Sigmoid colon (tissue), 7 donors: ENCODE results near the gene MCCC2. TPM values are rescaled to one million over a fixed set of nuclear protein-coding genes. Genes with fewer than 3 reads are reported as not detected.
"Not testable (repeated sequence)": the region's sequence is repeated elsewhere in the genome, so short reads cannot be mapped to it uniquely, and the experiment has no call there.

Experiments used
- DNase-seq: peaks from one replicate; pipeline ENCODE4 v3.0.0-alpha.2; 2019
- H3K27ac ChIP-seq, 4 donors: fragments of 200-600 bp; sonication (generic); one replicate each; pipeline ENCODE4 v1.5.1; 2016 to 2019; ENCODE audit warnings: mild to moderate bottlenecking in 1 of 4
- H3K27me3 ChIP-seq, 3 donors: fragments of 200-600 bp; sonication (generic); one replicate each; pipeline ENCODE4 v1.5.1; 2019; ENCODE audit warnings: mild to moderate bottlenecking in 1 of 3
- H3K36me3 ChIP-seq, 4 donors: fragments of 200-600 bp; sonication (generic); one replicate each; pipeline ENCODE4 v1.5.1; 2016 to 2019
- H3K4me1 ChIP-seq, 4 donors: fragments of 200-600 bp; sonication (generic); one replicate each; pipeline ENCODE4 v1.5.1; 2017 to 2019
- H3K4me3 ChIP-seq, 4 donors: fragments of 200-600 bp; sonication (generic); one replicate each; pipeline ENCODE4 v1.5.1; 2017 to 2019; ENCODE audit warnings: mild to moderate bottlenecking in 2 of 4, moderate library complexity in 1 of 4
- H3K9me3 ChIP-seq, 4 donors: fragments of 200-600 bp in 3 of 4; sonication (generic) in 3 of 4; one replicate each; pipeline versions ENCODE4 v1.5.1 to v1.6.1; 2013 to 2019
- EP300 ChIP-seq, 4 donors: sonication (generic); formaldehyde crosslinking; IDR thresholded peaks; one replicate each; pipeline ENCODE4 v1.6.1; 2017; ENCODE audit warnings: antibody characterized with exemption in 4 of 4
- POLR2A ChIP-seq, 2 donors: fragments of 450-650 bp; IDR thresholded peaks; one replicate each; pipeline ENCODE4 v1.6.1; 2016; ENCODE audit warnings: antibody characterized with exemption in 2 of 2, mild to moderate bottlenecking in 2 of 2, moderate library complexity in 2 of 2
- POLR2AphosphoS5 ChIP-seq, 4 donors: sonication (generic); formaldehyde crosslinking; IDR thresholded peaks; one replicate each; pipeline ENCODE4 v1.6.1; 2017; ENCODE audit warnings: antibody characterized with exemption in 4 of 4
- WGBS, 2 donors: extraction: QIAGEN DNeasy Blood & Tissue Kit; methylation state at CpG; one replicate each; pipeline ENCODE4 v1.1.7; 2013; 5-methylcytosine and 5-hydroxymethylcytosine counted together
- intact Hi-C: fragments of 100-400 bp; cut with DNase I; formaldehyde crosslinking; loops from one replicate; pipeline ENCODE4 v1.15.1; 2023
- polyA plus RNA-seq, 3 donors: library from polyadenylated mRNA; stranded (reverse); fragments of 200-250 nt; gene quantifications; one replicate each; pipeline ENCODE4 v1.2.3, GENCODE V29; 2013
- total RNA-seq, 4 donors: library from RNA; depleted of rRNA; stranded (reverse); fragments of >200 nt; gene quantifications; one replicate each; pipeline ENCODE4 v1.1.0, GENCODE V29; 2016
- TF ChIP-seq, protein P1 (sequence below), 4 experiments: fragments of 450-650 bp in 3 of 4; fragments of 200-600 bp in 1 of 4; IDR thresholded peaks; one replicate each; pipeline ENCODE4 v1.5.1; 2016 to 2019; ENCODE audit warnings: antibody characterized with exemption in 4 of 4, mild to moderate bottlenecking in 3 of 4, moderate library complexity in 2 of 4
- donor health status: healthy with polysubstance abuse.
- donor health status: Bipolar disorder and iron deficiency.
- donor health status: healthy.

The MCCC2 gene
- total and polyA plus RNA-seq, 7 donors: 17.6 to 44.2 (median 23.8) TPM

DNA sequence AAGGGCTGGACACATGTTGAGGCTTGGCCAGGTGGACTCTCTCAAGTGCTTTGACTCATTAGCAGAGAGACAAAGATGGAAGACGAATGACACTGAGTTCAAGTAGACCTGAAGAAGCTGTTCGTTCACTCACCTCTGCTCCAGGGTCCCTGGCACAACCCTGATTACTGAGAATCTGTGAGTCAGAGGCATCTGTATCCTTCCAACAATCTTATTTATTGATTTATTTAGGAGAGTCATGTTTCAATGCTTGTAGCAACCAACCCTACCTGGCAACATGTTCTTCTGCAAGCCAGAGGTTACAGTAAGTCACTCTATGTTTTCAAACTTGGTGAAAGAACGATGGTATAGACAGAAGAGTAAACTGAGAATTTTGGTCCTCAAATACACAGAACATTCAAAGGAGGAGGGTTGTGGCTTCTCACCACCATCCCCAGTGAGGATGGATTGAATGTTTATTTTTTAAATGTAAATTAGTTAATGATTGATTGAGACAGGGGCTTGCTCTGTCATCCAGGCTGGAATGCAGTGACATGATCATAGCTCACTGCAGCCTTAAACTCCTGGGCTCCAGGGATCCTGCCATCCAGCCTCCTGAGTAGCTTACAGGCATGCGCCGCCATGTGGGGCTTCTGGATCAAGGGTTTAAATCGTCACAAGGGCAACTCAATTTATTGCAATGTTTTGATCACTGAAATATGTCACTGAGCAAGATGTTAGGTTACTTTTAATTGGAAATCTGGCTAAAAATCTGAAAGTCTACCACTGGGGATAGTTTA, 76.2 kb downstream of the MCCC2 start:
- Histone ChIP-seq H3K4me1 (no peaks in the 10 kb centered on the region), H3K36me3 (peaks cover 0 to 1% (median 0%) of the 10 kb centered on the region in 4 donors), H3K27ac (no peak overlapping the region), H3K4me3 (no peak overlapping the region), H3K27me3 (no peaks in the 10 kb centered on the region), H3K9me3 (no peaks in the 10 kb centered on the region)
- TF ChIP-seq POLR2AphosphoS5 (IDR thresholded peaks at IDR 0.05): no peak
- no peak for TF ChIP-seq EP300 (IDR thresholded peaks at IDR 0.05)
- TF ChIP-seq, protein P1, sequence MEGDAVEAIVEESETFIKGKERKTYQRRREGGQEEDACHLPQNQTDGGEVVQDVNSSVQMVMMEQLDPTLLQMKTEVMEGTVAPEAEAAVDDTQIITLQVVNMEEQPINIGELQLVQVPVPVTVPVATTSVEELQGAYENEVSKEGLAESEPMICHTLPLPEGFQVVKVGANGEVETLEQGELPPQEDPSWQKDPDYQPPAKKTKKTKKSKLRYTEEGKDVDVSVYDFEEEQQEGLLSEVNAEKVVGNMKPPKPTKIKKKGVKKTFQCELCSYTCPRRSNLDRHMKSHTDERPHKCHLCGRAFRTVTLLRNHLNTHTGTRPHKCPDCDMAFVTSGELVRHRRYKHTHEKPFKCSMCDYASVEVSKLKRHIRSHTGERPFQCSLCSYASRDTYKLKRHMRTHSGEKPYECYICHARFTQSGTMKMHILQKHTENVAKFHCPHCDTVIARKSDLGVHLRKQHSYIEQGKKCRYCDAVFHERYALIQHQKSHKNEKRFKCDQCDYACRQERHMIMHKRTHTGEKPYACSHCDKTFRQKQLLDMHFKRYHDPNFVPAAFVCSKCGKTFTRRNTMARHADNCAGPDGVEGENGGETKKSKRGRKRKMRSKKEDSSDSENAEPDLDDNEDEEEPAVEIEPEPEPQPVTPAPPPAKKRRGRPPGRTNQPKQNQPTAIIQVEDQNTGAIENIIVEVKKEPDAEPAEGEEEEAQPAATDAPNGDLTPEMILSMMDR (IDR thresholded peaks at IDR 0.05): no peak
- no peak for TF ChIP-seq POLR2A (IDR thresholded peaks at IDR 0.05)
- no peak for DNase-seq
- intact Hi-C loops: no loop called here
- WGBS, 2 donors: 91 to 92% methylated on average over 6 of the region's 6 CpGs

DNA sequence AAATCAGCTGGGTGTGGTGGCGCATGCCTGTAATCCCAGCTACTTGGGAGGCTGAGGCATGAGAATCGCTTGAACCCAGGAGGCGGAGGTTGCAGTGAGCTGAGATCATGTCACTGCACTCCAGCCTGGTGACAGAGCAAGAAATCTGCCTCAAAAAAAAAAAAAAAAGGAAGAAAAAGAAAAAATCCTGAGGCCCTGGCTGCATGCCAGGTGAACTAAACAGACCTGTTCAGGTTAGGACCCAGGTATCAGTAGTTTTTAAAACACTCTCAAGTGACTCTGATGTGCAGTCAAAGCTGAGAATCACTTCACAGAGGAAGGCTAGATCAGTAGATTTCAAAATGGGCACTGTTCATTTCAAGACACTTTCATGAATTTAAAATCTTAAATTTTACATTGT, 77.5 kb downstream of the MCCC2 start:
- H3K4me1 ChIP-seq, DNase-seq, H3K27me3 ChIP-seq, H3K27ac ChIP-seq, H3K4me3 ChIP-seq, H3K9me3 ChIP-seq, intact Hi-C loops, H3K36me3 ChIP-seq: not testable (repeated sequence)
- 95 to 97% methylated on average over 3 of the region's 3 CpGs for WGBS, 2 donors

DNA sequence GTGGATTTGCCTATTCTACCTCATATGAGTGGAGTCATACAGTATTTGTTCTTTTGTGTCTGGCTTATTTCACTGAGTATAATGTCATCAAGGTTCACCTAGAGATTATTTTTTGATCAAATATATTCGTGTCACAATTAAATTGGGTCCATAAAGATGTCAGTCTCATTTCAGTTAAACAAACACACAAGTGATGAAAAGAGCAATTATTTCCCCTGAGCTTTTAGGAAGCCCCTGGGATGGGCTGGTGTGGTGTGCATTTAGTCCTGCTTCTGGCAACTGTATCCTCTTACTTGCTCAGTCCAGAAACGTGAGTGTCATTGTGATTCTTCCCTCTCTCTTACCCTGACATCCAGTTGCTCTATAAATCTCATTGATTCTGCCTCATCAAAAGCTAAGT, 79.2 kb downstream of the MCCC2 start:
- intact Hi-C loops: no loop called here
- no peaks in the 10 kb centered on the region for H3K9me3 ChIP-seq
- H3K4me3 ChIP-seq: no peak overlapping the region
- no peak for TF ChIP-seq EP300 (IDR thresholded peaks at IDR 0.05)
- TF ChIP-seq POLR2AphosphoS5 (IDR thresholded peaks at IDR 0.05): no peak
- no peak for TF ChIP-seq POLR2A (IDR thresholded peaks at IDR 0.05)
- TF ChIP-seq, protein P1 (IDR thresholded peaks at IDR 0.05): no peak
- 46 to 51% methylated on average over 2 of the region's 2 CpGs for WGBS, 2 donors
- no peaks in the 10 kb centered on the region for H3K36me3 ChIP-seq
- no peak overlapping the region for H3K27ac ChIP-seq
- DNase-seq: no peak
- no peaks in the 10 kb centered on the region for H3K4me1 ChIP-seq
- H3K27me3 ChIP-seq: no peaks in the 10 kb centered on the region

DNA sequence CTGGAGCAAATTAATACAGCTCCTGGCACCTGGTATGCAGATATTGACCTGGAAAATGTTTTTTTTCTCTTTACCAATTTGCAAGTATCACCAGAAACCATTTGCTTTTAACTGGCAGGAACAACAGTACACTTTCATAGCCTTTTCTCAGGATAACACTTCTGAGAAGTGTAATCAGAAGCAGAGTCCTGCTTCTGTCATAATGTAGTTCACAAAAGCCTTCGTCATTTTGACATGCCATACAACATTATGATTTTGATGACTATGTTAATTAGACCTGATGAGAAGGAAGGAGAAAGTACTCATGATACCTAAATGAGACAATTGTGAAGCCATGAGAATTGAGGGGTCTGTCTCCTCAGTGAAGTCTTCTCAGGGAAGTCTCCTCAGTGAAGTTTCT, 90.8 kb downstream of the MCCC2 start:
- H3K4me1 ChIP-seq: no peaks in the 10 kb centered on the region
- H3K4me3 ChIP-seq: no peak overlapping the region
- WGBS, 2 donors: 92 to 97% methylated on average over 1 of the region's 1 CpG
- no peak overlapping the region for H3K27ac ChIP-seq
- DNase-seq: no peak
- no peaks in the 10 kb centered on the region for H3K27me3 ChIP-seq
- H3K36me3 ChIP-seq: no peaks in the 10 kb centered on the region
- H3K9me3 ChIP-seq: no peaks in the 10 kb centered on the region
- TF ChIP-seq POLR2AphosphoS5 (IDR thresholded peaks at IDR 0.05) (no peak), EP300 (IDR thresholded peaks at IDR 0.05) (no peak), POLR2A (IDR thresholded peaks at IDR 0.05) (no peak)
- TF ChIP-seq, protein P1 (IDR thresholded peaks at IDR 0.05): no peak
- intact Hi-C loops: no loop called here

DNA sequence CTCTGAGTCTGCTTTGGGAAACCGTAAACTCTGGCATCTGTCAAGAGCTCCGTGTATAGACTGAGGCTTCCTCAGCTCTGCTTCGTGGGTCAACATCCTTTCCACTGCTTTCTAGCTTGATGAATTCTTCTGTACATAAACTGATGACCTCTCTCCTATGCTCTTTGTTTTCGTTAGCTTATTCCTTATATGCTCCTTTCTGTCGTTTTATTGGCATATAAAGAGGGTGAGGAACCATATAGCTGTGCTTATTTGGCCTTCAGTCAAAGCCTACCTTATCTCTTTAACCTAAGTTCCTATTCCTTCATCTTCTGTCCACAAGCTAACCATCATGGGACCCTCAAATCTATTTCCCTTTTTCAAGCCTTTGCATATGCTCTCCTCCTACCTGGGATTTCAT, 92.6 kb downstream of the MCCC2 start:
- Histone ChIP-seq H3K27me3 (no peaks in the 10 kb centered on the region), H3K4me3 (no peak overlapping the region), H3K36me3 (no peaks in the 10 kb centered on the region), H3K4me1 (no peaks in the 10 kb centered on the region), H3K9me3 (no peaks in the 10 kb centered on the region), H3K27ac (no peak overlapping the region)
- DNase-seq: no peak
- WGBS, 2 donors: 15 to 43% methylated on average over 5 of the region's 5 CpGs
- TF ChIP-seq, protein P1 (IDR thresholded peaks at IDR 0.05): no peak
- TF ChIP-seq POLR2A (IDR thresholded peaks at IDR 0.05) (no peak), EP300 (IDR thresholded peaks at IDR 0.05) (no peak), POLR2AphosphoS5 (IDR thresholded peaks at IDR 0.05) (no peak)
- intact Hi-C loops: no loop called here
